ENCODE measurements around the gene SLC39A11. TPM values are rescaled to one million over a fixed set of nuclear protein-coding genes. Genes with fewer than 3 reads are reported as not detected.

The SLC39A11 gene
- total RNA-seq, 1 donor from 2014 or later = 21.5 TPM

DNA sequence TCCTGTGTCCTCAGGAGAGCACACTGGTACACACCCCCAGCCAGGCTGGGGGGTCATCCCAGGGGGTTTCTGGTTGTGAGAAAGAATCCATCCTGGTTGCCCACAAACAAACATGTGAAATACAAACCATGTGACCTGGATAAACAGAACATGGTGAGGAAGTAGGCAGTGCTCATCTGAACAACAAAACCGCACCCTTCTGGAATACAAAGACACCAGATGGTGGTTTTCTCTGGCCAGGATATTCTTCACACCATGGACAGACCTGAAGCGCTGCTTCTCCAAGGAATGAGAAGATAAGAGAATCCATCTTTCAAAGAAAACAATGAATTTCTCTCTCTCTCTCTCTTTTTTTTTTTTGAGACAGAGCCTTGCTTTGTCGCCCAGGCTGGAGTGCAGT, 302.3 kb downstream of the SLC39A11 start:
- H3K4me2 ChIP-seq (ENCODE audit: low read length) = no peak overlapping the region
- FAIRE-seq (no peak), DNase-seq (ENCODE audit: low read depth) (no peak)
- H3K27ac ChIP-seq (ENCODE audit: low read depth, low read length) = no peak overlapping the region
- no peak for TF ChIP-seq EZH2 (IDR thresholded peaks at IDR 0.05; ENCODE audit: insufficient read depth, low read length)
- TF ChIP-seq, protein P1, sequence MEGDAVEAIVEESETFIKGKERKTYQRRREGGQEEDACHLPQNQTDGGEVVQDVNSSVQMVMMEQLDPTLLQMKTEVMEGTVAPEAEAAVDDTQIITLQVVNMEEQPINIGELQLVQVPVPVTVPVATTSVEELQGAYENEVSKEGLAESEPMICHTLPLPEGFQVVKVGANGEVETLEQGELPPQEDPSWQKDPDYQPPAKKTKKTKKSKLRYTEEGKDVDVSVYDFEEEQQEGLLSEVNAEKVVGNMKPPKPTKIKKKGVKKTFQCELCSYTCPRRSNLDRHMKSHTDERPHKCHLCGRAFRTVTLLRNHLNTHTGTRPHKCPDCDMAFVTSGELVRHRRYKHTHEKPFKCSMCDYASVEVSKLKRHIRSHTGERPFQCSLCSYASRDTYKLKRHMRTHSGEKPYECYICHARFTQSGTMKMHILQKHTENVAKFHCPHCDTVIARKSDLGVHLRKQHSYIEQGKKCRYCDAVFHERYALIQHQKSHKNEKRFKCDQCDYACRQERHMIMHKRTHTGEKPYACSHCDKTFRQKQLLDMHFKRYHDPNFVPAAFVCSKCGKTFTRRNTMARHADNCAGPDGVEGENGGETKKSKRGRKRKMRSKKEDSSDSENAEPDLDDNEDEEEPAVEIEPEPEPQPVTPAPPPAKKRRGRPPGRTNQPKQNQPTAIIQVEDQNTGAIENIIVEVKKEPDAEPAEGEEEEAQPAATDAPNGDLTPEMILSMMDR (IDR thresholded peaks at IDR 0.05; ENCODE audit: insufficient read depth, low read depth, low read length) = no peak
- peaks cover 18% of the 10 kb centered on the region for H3K36me3 Mint-ChIP-seq (ENCODE audit: low read depth, unreplicated experiment)
- H3K27me3 ChIP-seq (ENCODE audit: insufficient read depth, low read length) = no peaks in the 10 kb centered on the region
- H3K9ac ChIP-seq (ENCODE audit: low read length) = no peak overlapping the region
- no peaks in the 10 kb centered on the region for H3K36me3 ChIP-seq (ENCODE audit: insufficient read depth, low read length)
- H3K4me1 ChIP-seq (ENCODE audit: insufficient read depth, low read length) = no peaks in the 10 kb centered on the region
- H3K9me3 Mint-ChIP-seq (ENCODE audit: unreplicated experiment) = peaks cover 36% of the 10 kb centered on the region
- H3K4me3 Mint-ChIP-seq (ENCODE audit: unreplicated experiment) = no peak overlapping the region
- peaks cover 6% of the 10 kb centered on the region for H3K4me1 Mint-ChIP-seq (ENCODE audit: low read depth, unreplicated experiment)
- H3K4me3 ChIP-seq (ENCODE audit: insufficient read depth, low read depth, low read length) = no peak overlapping the region
- H3K9me3 ChIP-seq (ENCODE audit: insufficient read depth, low read depth, low read length) = peaks cover 13% of the 10 kb centered on the region
- H3K79me2 ChIP-seq (ENCODE audit: insufficient read depth, low read length) = no peaks in the 10 kb centered on the region
- peaks cover 2% of the 10 kb centered on the region for H3K27me3 Mint-ChIP-seq (ENCODE audit: low read depth, unreplicated experiment)
- no peak overlapping the region for H2AFZ ChIP-seq (ENCODE audit: low read depth, low read length)
- H3K27ac Mint-ChIP-seq (ENCODE audit: unreplicated experiment) = no peak overlapping the region
- H4K20me1 ChIP-seq (ENCODE audit: insufficient read depth, low read length) = no peaks in the 10 kb centered on the region

DNA sequence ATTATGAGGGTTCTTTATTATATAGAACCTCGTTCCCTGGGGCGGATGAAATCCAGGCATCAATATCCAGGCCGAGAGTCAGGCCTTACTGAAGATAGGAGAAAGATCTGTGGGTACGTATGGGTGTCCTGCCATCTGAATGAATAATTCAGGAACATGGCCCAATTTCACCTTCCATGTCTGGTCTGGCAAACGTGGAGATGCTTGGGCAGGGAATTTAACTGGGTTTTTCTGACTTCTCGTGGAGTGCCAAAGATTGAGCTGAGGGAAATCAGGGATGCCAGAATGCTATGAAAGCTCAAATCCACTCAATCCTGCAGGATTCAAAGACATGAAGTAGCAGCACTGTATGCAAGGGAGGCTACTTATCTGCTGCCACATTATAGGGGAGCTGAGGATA, 302.8 kb downstream of the SLC39A11 start:
- no peaks in the 10 kb centered on the region for H3K4me1 ChIP-seq (ENCODE audit: insufficient read depth, low read length)
- H3K9me3 Mint-ChIP-seq (ENCODE audit: unreplicated experiment) = peaks cover 31% of the 10 kb centered on the region
- peaks cover 9% of the 10 kb centered on the region for H3K9me3 ChIP-seq (ENCODE audit: insufficient read depth, low read depth, low read length)
- no peaks in the 10 kb centered on the region for H3K27me3 ChIP-seq (ENCODE audit: insufficient read depth, low read length)
- H2AFZ ChIP-seq (ENCODE audit: low read depth, low read length) = no peak overlapping the region
- no peak overlapping the region for H3K4me3 ChIP-seq (ENCODE audit: insufficient read depth, low read depth, low read length)
- H3K79me2 ChIP-seq (ENCODE audit: insufficient read depth, low read length) = no peaks in the 10 kb centered on the region
- DNase-seq (ENCODE audit: low read depth) = no peak
- no peaks in the 10 kb centered on the region for H4K20me1 ChIP-seq (ENCODE audit: insufficient read depth, low read length)
- no peak overlapping the region for H3K27ac ChIP-seq (ENCODE audit: low read depth, low read length)
- H3K27me3 Mint-ChIP-seq (ENCODE audit: low read depth, unreplicated experiment) = peaks cover 4% of the 10 kb centered on the region
- no peak overlapping the region for H3K27ac Mint-ChIP-seq (ENCODE audit: unreplicated experiment)
- no peak overlapping the region for H3K9ac ChIP-seq (ENCODE audit: low read length)
- peaks cover 6% of the 10 kb centered on the region for H3K4me1 Mint-ChIP-seq (ENCODE audit: low read depth, unreplicated experiment)
- H3K4me3 Mint-ChIP-seq (ENCODE audit: unreplicated experiment) = no peak overlapping the region
- TF ChIP-seq, protein P1 (IDR thresholded peaks at IDR 0.05; ENCODE audit: insufficient read depth, low read depth, low read length) = no peak
- no peak for TF ChIP-seq EZH2 (IDR thresholded peaks at IDR 0.05; ENCODE audit: insufficient read depth, low read length)
- no peaks in the 10 kb centered on the region for H3K36me3 ChIP-seq (ENCODE audit: insufficient read depth, low read length)
- no peak for FAIRE-seq
- no peak overlapping the region for H3K4me2 ChIP-seq (ENCODE audit: low read length)
- peaks cover 15% of the 10 kb centered on the region for H3K36me3 Mint-ChIP-seq (ENCODE audit: low read depth, unreplicated experiment)

DNA sequence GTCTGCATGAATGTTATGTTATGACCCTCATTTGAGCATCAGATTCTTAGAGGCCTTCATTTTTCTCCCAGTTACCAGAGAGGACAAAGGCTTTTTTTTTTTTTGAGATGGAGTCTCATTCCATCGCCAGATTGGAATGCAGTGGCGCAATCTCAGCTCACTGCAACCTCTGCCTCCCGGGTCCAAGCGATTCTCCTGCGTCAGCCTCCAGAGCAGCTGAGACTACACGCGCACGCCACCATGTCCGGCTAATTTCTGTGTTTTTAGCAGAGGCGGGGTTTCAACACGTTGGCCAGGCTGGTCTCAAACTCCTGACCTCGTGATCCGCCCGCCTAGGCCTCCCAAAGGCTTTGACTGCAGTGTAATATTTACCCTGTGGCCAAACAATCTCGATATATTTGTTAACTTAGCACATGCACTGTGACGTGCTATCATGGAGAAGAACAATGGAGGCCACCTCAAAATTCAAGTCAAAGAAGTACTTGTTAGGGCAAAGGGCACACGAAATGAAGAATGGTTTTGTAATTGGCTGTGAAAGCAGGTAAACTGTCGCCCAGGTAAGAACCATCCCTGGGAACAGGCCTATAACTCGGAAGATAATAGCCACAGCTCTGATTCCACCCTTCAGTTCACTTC, 303.4 kb downstream of the SLC39A11 start:
- no peaks in the 10 kb centered on the region for H3K79me2 ChIP-seq (ENCODE audit: insufficient read depth, low read length)
- H3K9me3 ChIP-seq (ENCODE audit: insufficient read depth, low read depth, low read length) = peaks cover 4% of the 10 kb centered on the region
- no peaks in the 10 kb centered on the region for H3K36me3 ChIP-seq (ENCODE audit: insufficient read depth, low read length)
- Mint-ChIP-seq H3K27ac (ENCODE audit: unreplicated experiment) (no peak overlapping the region), H3K36me3 (ENCODE audit: low read depth, unreplicated experiment) (peaks cover 12% of the 10 kb centered on the region), H3K9me3 (ENCODE audit: unreplicated experiment) (peaks cover 26% of the 10 kb centered on the region), H3K4me1 (ENCODE audit: low read depth, unreplicated experiment) (peaks cover 6% of the 10 kb centered on the region), H3K4me3 (ENCODE audit: unreplicated experiment) (no peak overlapping the region), H3K27me3 (ENCODE audit: low read depth, unreplicated experiment) (peaks cover 4% of the 10 kb centered on the region)
- H4K20me1 ChIP-seq (ENCODE audit: insufficient read depth, low read length) = no peaks in the 10 kb centered on the region
- TF ChIP-seq, protein P1 (IDR thresholded peaks at IDR 0.05; ENCODE audit: insufficient read depth, low read depth, low read length) = no peak
- no peak for TF ChIP-seq EZH2 (IDR thresholded peaks at IDR 0.05; ENCODE audit: insufficient read depth, low read length)
- H3K4me2 ChIP-seq (ENCODE audit: low read length) = no peak overlapping the region
- no peak for FAIRE-seq
- no peak overlapping the region for H2AFZ ChIP-seq (ENCODE audit: low read depth, low read length)
- H3K4me1 ChIP-seq (ENCODE audit: insufficient read depth, low read length) = no peaks in the 10 kb centered on the region
- no peak overlapping the region for H3K27ac ChIP-seq (ENCODE audit: low read depth, low read length)
- H3K27me3 ChIP-seq (ENCODE audit: insufficient read depth, low read length) = no peaks in the 10 kb centered on the region
- DNase-seq (ENCODE audit: low read depth) = peak; percentile 16
- no peak overlapping the region for H3K9ac ChIP-seq (ENCODE audit: low read length)
- H3K4me3 ChIP-seq (ENCODE audit: insufficient read depth, low read depth, low read length) = no peak overlapping the region

Measured in astrocyte (in vitro differentiated cells and primary cell).